NB4 (cell line): Measurements from ENCODE around the gene TRABD2B.

ENCODE experiments used
- DNase-seq: peaks from one replicate; pipeline ENCODE4 v3.0.0; 2010; ENCODE audit warnings: low read depth
- H3K4me3 ChIP-seq: one replicate; pipeline ENCODE4 v1.5.1; 2011; ENCODE audit warnings: mild to moderate bottlenecking, low read depth, low read length, moderate library complexity
- CTCF ChIP-seq: IDR thresholded peaks from one replicate; pipeline ENCODE4 v1.5.1; 2012; ENCODE audit warnings: low read depth, low read length
- MAX ChIP-seq: IDR thresholded peaks from 2 replicates; pipeline ENCODE4 v1.6.1; 2011; ENCODE audit warnings: low read depth, low read length
- MYC ChIP-seq: IDR thresholded peaks from 2 replicates; pipeline ENCODE4 v1.6.1; 2011; ENCODE audit warnings: low read depth, low read length
- POLR2A ChIP-seq: IDR thresholded peaks from 2 replicates; pipeline ENCODE4 v1.6.1; 2011; ENCODE audit warnings: mild to moderate bottlenecking; ENCODE audit not compliant: insufficient read length; ENCODE audit errors: extremely low read depth

The TRABD2B gene

GRCh38 chr1:47785561-47786271 lies 211.5 kb downstream of the TRABD2B start:
- no peak overlapping the region for H3K4me3 ChIP-seq
- DNase-seq, result peak; percentile 6
- TF ChIP-seq CTCF, result no peak
- TF ChIP-seq MYC, result no peak
- no peak for TF ChIP-seq MAX
- no peak for TF ChIP-seq POLR2A

- H3K4me3 ChIP-seq, result no peak overlapping the region
- TF ChIP-seq POLR2A (no peak), MYC (no peak), CTCF (no peak), MAX (no peak)
- no peak for DNase-seq
Measured at GRCh38 chr1:47785118-47785517, 212.1 kb downstream of the TRABD2B start.

GRCh38 chr1:47784497-47784822 lies 212.7 kb downstream of the TRABD2B start:
- TF ChIP-seq CTCF (no peak), POLR2A (no peak), MAX (no peak), MYC (no peak)
- no peak overlapping the region for H3K4me3 ChIP-seq

GRCh38 chr1:47783638-47784496 lies 213.3 kb downstream of the TRABD2B start:
- H3K4me3 ChIP-seq, result no peak overlapping the region
- no peak for DNase-seq
- TF ChIP-seq MAX (no peak), CTCF (no peak), MYC (no peak), POLR2A (no peak)

More at GRCh38 chr1:47784497-47784822, 212.7 kb downstream of the TRABD2B start:
- DNase-seq, result no peak

- TF ChIP-seq MYC, result no peak
- no peak for TF ChIP-seq MAX
- no peak for TF ChIP-seq POLR2A
- no peak for TF ChIP-seq CTCF
- no peak for DNase-seq
- no peak overlapping the region for H3K4me3 ChIP-seq
Measured at GRCh38 chr1:47782414-47783166, 214.6 kb downstream of the TRABD2B start.
